HCT116 (cell line): ENCODE data around the gene DPEP3. TPM values are rescaled to one million over a fixed set of nuclear protein-coding genes. Genes with fewer than 3 reads are reported as not detected.

Experiments
- ATAC-seq: fragments of 200-7000 bp; cut with Tn5 transposase; 2 replicates; pipeline ENCODE4 v1.9.1; 2020; ENCODE audit warnings: mild to moderate bottlenecking, moderate library complexity
- BruUV-seq: library from RNA; stranded (reverse); fragments of 400-500 nt; replicated peaks from 2 replicates; lab custom pipeline; 2021; lab: Mats Ljungman, UMichigan
- CTCF ChIA-PET: fragments of 300-600 bp; sonication (Branson Sonifier 250); formaldehyde crosslinking; loops from one replicate; lab custom pipeline; 2021; ENCODE audit warnings: antibody characterized with exemption; lab: Charles Lee
- POLR2A ChIA-PET: fragments of 300-600, 350-600 bp; sonication (Branson Sonifier 250); formaldehyde crosslinking; loops from one replicate; lab custom pipeline; 2021; ENCODE audit warnings: antibody characterized with exemption; lab: Charles Lee
- RAD21 ChIA-PET, 2 experiments: fragments of 300-600 bp; sonication (Branson Sonifier 250); formaldehyde crosslinking; loops; one replicate each; lab custom pipeline; 2023; ENCODE audit warnings: low total read pairs in 2 of 2; ENCODE audit not compliant: uncharacterized antibody in 2 of 2, unreplicated experiment in 2 of 2, low non-redundant PET in 1 of 2; lab: Charles Lee
- DNase-seq: peaks from one replicate; pipeline ENCODE4 v3.0.0-alpha.2; 2010; ENCODE audit warnings: low read depth, low spot score
- H2AFZ ChIP-seq: fragments of 200-600 bp; shearing (Covaris generic), sonication (generic); 2 replicates; pipeline ENCODE4 v1.6.1; 2017; ENCODE audit warnings: low read depth, mixed run types, mixed read lengths, antibody characterized with exemption, low read length; ENCODE audit not compliant: poor library complexity, severe bottlenecking
- H3K27ac ChIP-seq: 2 replicates; pipeline ENCODE4 v1.5.1; 2012; ENCODE audit warnings: low read depth, low read length
- H3K27me3 ChIP-seq: fragments of 200-600 bp; sonication (generic); 2 replicates; pipeline ENCODE4 v1.6.1; 2016; ENCODE audit warnings: mixed run types, low read length, mixed read lengths; ENCODE audit not compliant: insufficient read depth
- H3K36me3 ChIP-seq, 2 experiments: fragments of 200-500 bp in 1 of 2; fragments of 200-600 bp in 1 of 2; sonication (Bioruptor generic) in 1 of 2; sonication (generic) in 1 of 2; 2 replicates each; pipeline versions ENCODE4 v1.5.1 to v1.6.1; 2014 to 2016; ENCODE audit warnings: low read length in 2 of 2, inconsistent platforms in 1 of 2, mixed read lengths in 1 of 2, mixed run types in 1 of 2; ENCODE audit not compliant: insufficient read depth in 2 of 2, control insufficient read depth in 1 of 2
- H3K4me1 ChIP-seq, 2 experiments: fragments of 200-600 bp in 1 of 2; sonication (generic) in 1 of 2; 2 replicates each; pipeline versions ENCODE4 v1.5.1 to v1.6.1; 2012 to 2017; ENCODE audit warnings: low read length in 2 of 2, inconsistent platforms in 1 of 2, mild to moderate bottlenecking in 1 of 2, mixed read lengths in 1 of 2, mixed run types in 1 of 2, moderate library complexity in 1 of 2; ENCODE audit not compliant: insufficient read depth in 2 of 2, control insufficient read depth in 1 of 2
- H3K4me2 ChIP-seq: fragments of 200-600 bp; sonication (generic); 2 replicates; pipeline ENCODE4 v1.6.1; 2017; ENCODE audit warnings: mixed run types, low read length, mixed read lengths
- H3K4me3 ChIP-seq, 2 experiments: fragments of 200-600 bp in 1 of 2; sonication (generic) in 1 of 2; replicated peaks in 1 of 2; 2 replicates each; pipeline ENCODE4 v1.5.1; 2011 to 2016; ENCODE audit warnings: low read length in 2 of 2, control low read depth in 1 of 2, low read depth in 1 of 2, mild to moderate bottlenecking in 1 of 2, mixed read lengths in 1 of 2, mixed run types in 1 of 2
- H3K79me2 ChIP-seq: fragments of 200-600 bp; sonication (generic); 2 replicates; pipeline ENCODE4 v1.6.1; 2017; ENCODE audit warnings: mild to moderate bottlenecking, mixed run types, low read length, moderate library complexity, mixed read lengths; ENCODE audit not compliant: insufficient read depth
- H3K9ac ChIP-seq: fragments of 200-600 bp; sonication (generic); 2 replicates; pipeline ENCODE4 v1.6.1; 2016; ENCODE audit warnings: low read length, mixed read lengths
- H3K9me2 ChIP-seq: fragments of 200-600 bp; sonication (generic), shearing (Covaris generic); 2 replicates; pipeline ENCODE4 v1.6.1; 2017; ENCODE audit warnings: mixed run types, mild to moderate bottlenecking, moderate library complexity; ENCODE audit not compliant: insufficient read depth
- H3K9me3 ChIP-seq, 2 experiments: fragments of 200-500 bp in 1 of 2; fragments of 200-600 bp in 1 of 2; sonication (Bioruptor generic) in 1 of 2; sonication (generic) in 1 of 2; 2 replicates each; pipeline ENCODE4 v1.6.1; 2014 to 2017; ENCODE audit warnings: low read length in 2 of 2, mixed read lengths in 2 of 2, inconsistent platforms in 1 of 2, low read depth in 1 of 2, mild to moderate bottlenecking in 1 of 2, mixed run types in 1 of 2, moderate library complexity in 1 of 2; ENCODE audit not compliant: control insufficient read depth in 1 of 2, insufficient read depth in 1 of 2
- H4K20me1 ChIP-seq: fragments of 200-600 bp; sonication (generic), shearing (Covaris generic); 2 replicates; pipeline ENCODE4 v1.6.1; 2017; ENCODE audit warnings: mixed run types, mild to moderate bottlenecking, moderate library complexity; ENCODE audit not compliant: insufficient read depth
- CBX3 ChIP-seq: IDR thresholded peaks from 2 replicates; pipeline ENCODE4 v1.6.1; 2012; ENCODE audit warnings: low read depth
- EZH2phosphoT487 ChIP-seq: fragments of 200-600 bp; IDR thresholded peaks from 2 replicates; pipeline ENCODE4 v1.6.1; 2018; ENCODE audit warnings: antibody characterized with exemption, borderline replicate concordance
- FOSL1 ChIP-seq: IDR thresholded peaks from 2 replicates; pipeline ENCODE4 v1.6.1; 2012; ENCODE audit warnings: low read depth
- JUND ChIP-seq: IDR thresholded peaks from 2 replicates; pipeline ENCODE4 v1.6.1; 2012
- MAX ChIP-seq: IDR thresholded peaks from 2 replicates; pipeline ENCODE4 v1.6.1; 2012
- POLR2A ChIP-seq: IDR thresholded peaks from 2 replicates; pipeline ENCODE4 v1.7.0; 2011; ENCODE audit warnings: borderline replicate concordance; ENCODE audit not compliant: insufficient read depth, insufficient read length; ENCODE audit errors: extremely low read depth
- POLR2AphosphoS5 ChIP-seq: IDR thresholded peaks from 2 replicates; pipeline ENCODE4 v1.6.1; 2011; ENCODE audit warnings: mild to moderate bottlenecking, low read depth, low read length, moderate library complexity
- RAD21 ChIP-seq: IDR thresholded peaks from 2 replicates; pipeline ENCODE4 v1.6.1; 2012; ENCODE audit warnings: low read depth, mild to moderate bottlenecking
- SIN3A ChIP-seq: IDR thresholded peaks from 2 replicates; pipeline ENCODE4 v1.6.1; 2012; ENCODE audit warnings: low read depth
- SP1 ChIP-seq: IDR thresholded peaks from 2 replicates; pipeline ENCODE4 v1.6.1; 2012; ENCODE audit warnings: low read depth
- TCF7L2 ChIP-seq: IDR thresholded peaks from 2 replicates; pipeline ENCODE4 v1.7.0; 2011; ENCODE audit warnings: borderline replicate concordance, inconsistent platforms; ENCODE audit not compliant: insufficient read depth, insufficient read length; ENCODE audit errors: extremely low read depth
- YY1 ChIP-seq: IDR thresholded peaks from 2 replicates; pipeline ENCODE4 v1.6.1; 2011; ENCODE audit warnings: low read length, low read depth, moderate library complexity, mild to moderate bottlenecking; ENCODE audit not compliant: insufficient replicate concordance; ENCODE audit errors: extremely low read depth
- ZBTB33 ChIP-seq: IDR thresholded peaks from 2 replicates; pipeline ENCODE4 v1.6.1; 2011; ENCODE audit warnings: mild to moderate bottlenecking, low read length, moderate library complexity; ENCODE audit not compliant: insufficient replicate concordance; ENCODE audit errors: extremely low read depth
- ZNF274 ChIP-seq: fragments of 200-500 bp; sonication (Bioruptor generic); IDR thresholded peaks from 2 replicates; pipeline ENCODE4 v1.6.1; 2014; ENCODE audit warnings: mild to moderate bottlenecking, low read depth, low read length, inconsistent platforms
- intact Hi-C: fragments of 100-400 bp; cut with micrococcal nuclease; formaldehyde crosslinking; loops from 2 replicates; pipeline ENCODE4 v1.10.0; 2022
- total RNA-seq: library from RNA; stranded (reverse); gene quantifications from one replicate; pipeline ENCODE4 v1.2.1, GENCODE V29; 2021; ENCODE audit not compliant: unreplicated experiment
- TF ChIP-seq, protein P1 (sequence below): IDR thresholded peaks from 2 replicates; pipeline ENCODE4 v1.6.1; 2012; ENCODE audit warnings: low read depth

DPEP3 gene
- total RNA-seq, 1 experiment from 2014 or later: not detected

DNA sequence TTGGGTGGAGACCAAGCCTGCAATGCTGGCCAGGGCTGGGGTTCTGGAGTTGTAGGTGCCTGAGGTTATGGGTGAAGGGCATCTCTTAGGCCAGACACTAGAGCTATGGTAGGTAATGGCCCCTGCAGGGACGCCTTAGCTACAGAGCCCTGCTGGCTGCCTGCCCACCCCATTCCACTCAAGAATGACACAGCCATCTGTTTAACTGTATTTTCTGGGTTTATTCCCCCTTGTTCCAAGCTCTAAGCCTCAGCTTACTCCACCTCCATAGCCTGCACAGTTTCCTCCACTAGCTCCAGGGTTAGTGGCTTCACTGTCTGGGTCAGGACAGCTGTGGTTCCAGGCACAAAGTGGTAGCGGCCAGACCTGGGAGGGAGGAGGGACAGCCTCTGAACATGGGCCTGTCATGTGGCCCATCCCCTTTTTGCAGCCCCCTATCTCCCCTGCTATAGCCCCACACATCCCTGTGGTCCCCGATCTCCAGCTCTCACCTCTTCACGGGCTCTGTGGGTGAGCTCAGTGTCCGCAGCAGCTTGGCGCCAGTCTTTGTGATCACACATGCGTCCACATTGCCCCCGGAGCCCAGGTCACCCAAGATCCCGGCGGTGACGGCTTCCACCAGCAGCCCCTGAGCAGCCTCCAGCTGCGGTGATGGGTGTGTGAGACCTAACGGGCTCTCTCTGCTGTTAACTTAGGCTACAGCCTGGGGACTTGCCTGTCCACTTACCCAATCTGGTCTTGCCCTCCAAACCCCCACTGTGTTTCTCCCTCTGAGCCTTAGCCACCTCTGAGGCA, 45.8 kb downstream of the DPEP3 start:
- peak overlapping the region; percentile 98 for H3K4me2 ChIP-seq
- intact Hi-C loops: loop anchor here (5.0 to 10.0 kb wide), 2 partner anchors 117 to 410 kb away; partner anchors contain the start of gene RIPOR1
- peaks cover 33% of the 10 kb centered on the region for H3K79me2 ChIP-seq
- DNase-seq (no peak), ATAC-seq (no peak)
- peak overlapping the region; percentile 70 to 82 for H3K4me3 ChIP-seq
- RAD21 ChIA-PET: no interaction called here
- no peaks in the 10 kb centered on the region for H4K20me1 ChIP-seq
- CTCF ChIA-PET: interaction anchor here (1.4 to 2.7 kb wide), 3 partner anchors 51 to 118 kb away, joined by 3 to 11 read pairs (median 3); no protein-coding TSS in a partner anchor
- BruUV-seq: no TSS peak
- peaks cover 0 to 8% of the 10 kb centered on the region in 2 experiments; a peak in 1 of 4 replicates for H3K36me3 ChIP-seq
- peak overlapping the region; percentile 62 for H3K27ac ChIP-seq
- no peak overlapping the region for H2AFZ ChIP-seq
- no peaks in the 10 kb centered on the region for H3K9me2 ChIP-seq
- peak overlapping the region; percentile 85 for H3K9ac ChIP-seq
- no peaks in the 10 kb centered on the region for H3K9me3 ChIP-seq
- peaks cover 3 to 29% of the 10 kb centered on the region in 2 experiments; a peak in 3 of 4 replicates for H3K4me1 ChIP-seq
- POLR2A ChIA-PET: no interaction called here
- no peaks in the 10 kb centered on the region for H3K27me3 ChIP-seq
- TF ChIP-seq SIN3A (no peak), ZBTB33 (no peak), ZNF274 (no peak), MAX (no peak), POLR2AphosphoS5 (no peak), SP1 (no peak), CBX3 (no peak), TCF7L2 (no peak), RAD21 (no peak), FOSL1 (no peak), JUND (no peak), YY1 (no peak), POLR2A (no peak), EZH2phosphoT487 (no peak)
- TF ChIP-seq, protein P1, sequence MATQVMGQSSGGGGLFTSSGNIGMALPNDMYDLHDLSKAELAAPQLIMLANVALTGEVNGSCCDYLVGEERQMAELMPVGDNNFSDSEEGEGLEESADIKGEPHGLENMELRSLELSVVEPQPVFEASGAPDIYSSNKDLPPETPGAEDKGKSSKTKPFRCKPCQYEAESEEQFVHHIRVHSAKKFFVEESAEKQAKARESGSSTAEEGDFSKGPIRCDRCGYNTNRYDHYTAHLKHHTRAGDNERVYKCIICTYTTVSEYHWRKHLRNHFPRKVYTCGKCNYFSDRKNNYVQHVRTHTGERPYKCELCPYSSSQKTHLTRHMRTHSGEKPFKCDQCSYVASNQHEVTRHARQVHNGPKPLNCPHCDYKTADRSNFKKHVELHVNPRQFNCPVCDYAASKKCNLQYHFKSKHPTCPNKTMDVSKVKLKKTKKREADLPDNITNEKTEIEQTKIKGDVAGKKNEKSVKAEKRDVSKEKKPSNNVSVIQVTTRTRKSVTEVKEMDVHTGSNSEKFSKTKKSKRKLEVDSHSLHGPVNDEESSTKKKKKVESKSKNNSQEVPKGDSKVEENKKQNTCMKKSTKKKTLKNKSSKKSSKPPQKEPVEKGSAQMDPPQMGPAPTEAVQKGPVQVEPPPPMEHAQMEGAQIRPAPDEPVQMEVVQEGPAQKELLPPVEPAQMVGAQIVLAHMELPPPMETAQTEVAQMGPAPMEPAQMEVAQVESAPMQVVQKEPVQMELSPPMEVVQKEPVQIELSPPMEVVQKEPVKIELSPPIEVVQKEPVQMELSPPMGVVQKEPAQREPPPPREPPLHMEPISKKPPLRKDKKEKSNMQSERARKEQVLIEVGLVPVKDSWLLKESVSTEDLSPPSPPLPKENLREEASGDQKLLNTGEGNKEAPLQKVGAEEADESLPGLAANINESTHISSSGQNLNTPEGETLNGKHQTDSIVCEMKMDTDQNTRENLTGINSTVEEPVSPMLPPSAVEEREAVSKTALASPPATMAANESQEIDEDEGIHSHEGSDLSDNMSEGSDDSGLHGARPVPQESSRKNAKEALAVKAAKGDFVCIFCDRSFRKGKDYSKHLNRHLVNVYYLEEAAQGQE: no peak
